NB4 (cell line): Measurements from ENCODE around the gene WNT3.

Experiments
- MYC ChIP-seq: IDR thresholded peaks from 2 replicates; pipeline ENCODE4 v1.6.1; 2011; ENCODE audit warnings: low read depth, low read length
- POLR2A ChIP-seq: IDR thresholded peaks from 2 replicates; pipeline ENCODE4 v1.6.1; 2011; ENCODE audit warnings: mild to moderate bottlenecking; ENCODE audit not compliant: insufficient read length; ENCODE audit errors: extremely low read depth
- TF ChIP-seq, protein P1 (sequence below): IDR thresholded peaks from 2 replicates; pipeline ENCODE4 v1.6.1; 2011; ENCODE audit warnings: low read depth, low read length
- TF ChIP-seq, protein P2 (sequence below): IDR thresholded peaks from one replicate; pipeline ENCODE4 v1.5.1; 2012; ENCODE audit warnings: low read depth, low read length

DNA sequence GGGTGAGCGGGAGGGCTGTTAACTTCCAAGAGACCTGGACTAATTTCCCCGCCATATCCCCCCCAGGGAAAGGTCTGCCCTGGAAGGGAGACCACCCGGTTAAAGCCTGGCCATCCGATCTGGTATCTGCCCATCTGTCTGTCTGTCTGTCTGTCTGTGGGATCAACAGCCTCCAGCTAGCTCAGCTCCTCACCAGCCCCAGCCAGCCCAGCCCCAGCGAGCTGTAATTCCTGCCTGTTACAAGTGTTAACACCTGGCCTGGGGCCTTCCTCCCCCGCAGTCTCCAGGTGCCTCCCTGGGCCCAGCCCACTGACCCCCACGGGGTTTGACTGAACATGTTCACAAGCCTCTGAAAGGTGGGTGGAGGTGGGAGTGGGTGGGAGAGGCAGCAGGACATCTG, 4.0 kb downstream of the WNT3 start:
- TF ChIP-seq, protein P1, sequence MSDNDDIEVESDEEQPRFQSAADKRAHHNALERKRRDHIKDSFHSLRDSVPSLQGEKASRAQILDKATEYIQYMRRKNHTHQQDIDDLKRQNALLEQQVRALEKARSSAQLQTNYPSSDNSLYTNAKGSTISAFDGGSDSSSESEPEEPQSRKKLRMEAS = no peak
- TF ChIP-seq, protein P2, sequence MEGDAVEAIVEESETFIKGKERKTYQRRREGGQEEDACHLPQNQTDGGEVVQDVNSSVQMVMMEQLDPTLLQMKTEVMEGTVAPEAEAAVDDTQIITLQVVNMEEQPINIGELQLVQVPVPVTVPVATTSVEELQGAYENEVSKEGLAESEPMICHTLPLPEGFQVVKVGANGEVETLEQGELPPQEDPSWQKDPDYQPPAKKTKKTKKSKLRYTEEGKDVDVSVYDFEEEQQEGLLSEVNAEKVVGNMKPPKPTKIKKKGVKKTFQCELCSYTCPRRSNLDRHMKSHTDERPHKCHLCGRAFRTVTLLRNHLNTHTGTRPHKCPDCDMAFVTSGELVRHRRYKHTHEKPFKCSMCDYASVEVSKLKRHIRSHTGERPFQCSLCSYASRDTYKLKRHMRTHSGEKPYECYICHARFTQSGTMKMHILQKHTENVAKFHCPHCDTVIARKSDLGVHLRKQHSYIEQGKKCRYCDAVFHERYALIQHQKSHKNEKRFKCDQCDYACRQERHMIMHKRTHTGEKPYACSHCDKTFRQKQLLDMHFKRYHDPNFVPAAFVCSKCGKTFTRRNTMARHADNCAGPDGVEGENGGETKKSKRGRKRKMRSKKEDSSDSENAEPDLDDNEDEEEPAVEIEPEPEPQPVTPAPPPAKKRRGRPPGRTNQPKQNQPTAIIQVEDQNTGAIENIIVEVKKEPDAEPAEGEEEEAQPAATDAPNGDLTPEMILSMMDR = no peak
- no peak for TF ChIP-seq POLR2A
- TF ChIP-seq MYC = no peak
